ENCODE data around the gene GRIN2A.

DNA sequence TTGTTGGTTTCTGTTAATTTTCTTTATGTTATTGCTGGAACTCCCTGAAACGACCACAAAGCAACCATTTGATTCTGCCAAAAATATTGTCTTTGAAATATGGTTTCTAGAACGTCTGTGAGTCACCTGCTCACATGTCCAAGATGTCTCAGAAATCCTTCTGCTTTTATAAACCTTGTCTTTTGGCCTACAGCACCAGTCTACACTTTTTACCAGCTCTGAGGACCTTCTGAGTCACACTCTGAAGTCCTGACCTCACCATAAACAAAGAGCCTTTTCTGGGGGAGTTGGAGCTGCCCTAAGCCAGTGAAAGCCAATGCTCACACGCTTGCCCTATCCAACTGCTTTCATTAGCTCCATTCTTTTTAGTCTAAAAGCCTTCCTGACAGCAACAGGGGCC is 55.5 kb downstream of the GRIN2A start:
- TF ChIP-seq POLR2A (IDR thresholded peaks at IDR 0.05; ENCODE audit: low read depth, low read length): no peak
- TF ChIP-seq, protein P1, sequence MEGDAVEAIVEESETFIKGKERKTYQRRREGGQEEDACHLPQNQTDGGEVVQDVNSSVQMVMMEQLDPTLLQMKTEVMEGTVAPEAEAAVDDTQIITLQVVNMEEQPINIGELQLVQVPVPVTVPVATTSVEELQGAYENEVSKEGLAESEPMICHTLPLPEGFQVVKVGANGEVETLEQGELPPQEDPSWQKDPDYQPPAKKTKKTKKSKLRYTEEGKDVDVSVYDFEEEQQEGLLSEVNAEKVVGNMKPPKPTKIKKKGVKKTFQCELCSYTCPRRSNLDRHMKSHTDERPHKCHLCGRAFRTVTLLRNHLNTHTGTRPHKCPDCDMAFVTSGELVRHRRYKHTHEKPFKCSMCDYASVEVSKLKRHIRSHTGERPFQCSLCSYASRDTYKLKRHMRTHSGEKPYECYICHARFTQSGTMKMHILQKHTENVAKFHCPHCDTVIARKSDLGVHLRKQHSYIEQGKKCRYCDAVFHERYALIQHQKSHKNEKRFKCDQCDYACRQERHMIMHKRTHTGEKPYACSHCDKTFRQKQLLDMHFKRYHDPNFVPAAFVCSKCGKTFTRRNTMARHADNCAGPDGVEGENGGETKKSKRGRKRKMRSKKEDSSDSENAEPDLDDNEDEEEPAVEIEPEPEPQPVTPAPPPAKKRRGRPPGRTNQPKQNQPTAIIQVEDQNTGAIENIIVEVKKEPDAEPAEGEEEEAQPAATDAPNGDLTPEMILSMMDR (IDR thresholded peaks at IDR 0.05; ENCODE audit: extremely low read depth in 1 of 2, insufficient read depth in 1 of 2, low read depth in 1 of 2, low read length in 2 of 2): no peak
- TF ChIP-seq EZH2 (IDR thresholded peaks at IDR 0.05; ENCODE audit: borderline replicate concordance, low read depth, low read length, severe bottlenecking): no peak
- TF ChIP-seq, protein P2, sequence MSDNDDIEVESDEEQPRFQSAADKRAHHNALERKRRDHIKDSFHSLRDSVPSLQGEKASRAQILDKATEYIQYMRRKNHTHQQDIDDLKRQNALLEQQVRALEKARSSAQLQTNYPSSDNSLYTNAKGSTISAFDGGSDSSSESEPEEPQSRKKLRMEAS (IDR thresholded peaks at IDR 0.05; ENCODE audit: insufficient read depth, insufficient read length): no peak
- TF ChIP-seq POLR2AphosphoS5 (IDR thresholded peaks at IDR 0.05; ENCODE audit: insufficient read depth, low read depth, low read length): no peak
